ENCODE measurements around the gene ABHD12.

The ABHD12 gene

DNA sequence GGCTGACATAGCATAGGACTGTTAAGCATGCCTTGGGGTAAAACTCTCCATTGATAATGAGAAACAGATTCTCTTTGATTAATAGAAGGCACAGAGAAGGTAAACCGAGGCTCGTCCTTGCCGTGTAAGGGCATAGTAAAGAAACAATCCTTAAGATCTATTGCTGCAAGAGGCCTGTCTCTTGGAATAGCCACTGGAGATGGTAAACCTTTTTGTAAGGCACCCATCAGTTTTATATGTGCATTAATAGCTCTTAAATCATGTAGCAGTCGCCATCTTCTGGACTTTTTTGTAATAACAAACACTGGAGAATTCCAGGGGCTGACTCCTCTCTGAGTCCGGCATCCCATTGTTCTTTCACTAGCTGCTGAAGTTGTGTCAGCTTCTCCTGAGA is 8.4 kb upstream of the ABHD12 start:
- Histone ChIP-seq H2AK5ac (ENCODE audit: low read depth, low read length) (no peak overlapping the region), H3K79me1 (ENCODE audit: low read depth, low read length) (no peaks in the 10 kb centered on the region), H3K4me3 (ENCODE audit: low read length in 2 of 2) (no peak overlapping the region), H3K9ac (ENCODE audit: low read depth, low read length, poor library complexity) (no peak overlapping the region), H3K4ac (ENCODE audit: low read length) (no peak overlapping the region), H2AFZ (ENCODE audit: low read length) (peak overlapping the region; percentile 54), H4K91ac (ENCODE audit: low read depth, low read length, poor library complexity) (no peak overlapping the region), H2BK5ac (ENCODE audit: low read length) (no peak overlapping the region), H3K14ac (ENCODE audit: low read length) (no peak overlapping the region), H3K27ac (replicated peaks; ENCODE audit: low read length) (no peak overlapping the region), H3K4me2 (ENCODE audit: insufficient read depth, low read length, poor library complexity, severe bottlenecking) (no peak overlapping the region), H2BK12ac (ENCODE audit: low read length) (no peak overlapping the region), H3K18ac (ENCODE audit: low read length) (no peak overlapping the region), H3K36me3 (replicated peaks in 1 of 2; ENCODE audit: control insufficient read depth in 2 of 2, insufficient read depth in 2 of 2, low read length in 2 of 2) (no peaks in the 10 kb centered on the region), H4K8ac (ENCODE audit: low read depth, low read length) (no peak overlapping the region), H3K4me1 (ENCODE audit: control insufficient read depth in 2 of 2, insufficient read depth in 1 of 2, low read depth in 1 of 2, low read length in 2 of 2) (peaks cover 0 to 3% of the 10 kb centered on the region in 2 donors), H3K9me3 (replicated peaks in 1 of 2; ENCODE audit: control insufficient read depth in 2 of 2, insufficient read depth in 1 of 2, low read depth in 1 of 2, low read length in 2 of 2) (peaks cover 3 to 18% of the 10 kb centered on the region in 2 donors), H2BK15ac (ENCODE audit: low read length) (no peak overlapping the region), H3K23ac (ENCODE audit: low read depth, low read length, poor library complexity) (no peak overlapping the region), H3K27me3 (ENCODE audit: control insufficient read depth in 3 of 3, insufficient read depth in 3 of 3, low read depth in 1 of 3, low read length in 3 of 3) (no peaks in the 10 kb centered on the region), H2BK120ac (ENCODE audit: low read depth, low read length) (no peak overlapping the region)
- peak; percentile 48 for DNase-seq (ENCODE audit: low spot score)
- no CpG with 5 or more reads among the region's 5 CpGs for WGBS, 2 donors (ENCODE audit: extremely low coverage in 2 of 2, insufficient read length in 2 of 2, insufficient replicate concordance in 1 of 2)

GRCh38 chr20:25398376-25399036 is 7.9 kb upstream of the ABHD12 start:
- Histone ChIP-seq H3K27ac (replicated peaks; ENCODE audit: low read length) (no peak overlapping the region), H3K4me3 (ENCODE audit: low read length in 2 of 2) (no peak overlapping the region), H3K4me1 (ENCODE audit: control insufficient read depth in 2 of 2, insufficient read depth in 1 of 2, low read depth in 1 of 2, low read length in 2 of 2) (peaks cover 0 to 5% of the 10 kb centered on the region in 2 donors), H4K91ac (ENCODE audit: low read depth, low read length, poor library complexity) (no peak overlapping the region), H2BK12ac (ENCODE audit: low read length) (no peak overlapping the region), H2AFZ (ENCODE audit: low read length) (peak overlapping the region; percentile 54), H3K18ac (ENCODE audit: low read length) (no peak overlapping the region), H2BK5ac (ENCODE audit: low read length) (no peak overlapping the region), H3K14ac (ENCODE audit: low read length) (no peak overlapping the region), H2BK120ac (ENCODE audit: low read depth, low read length) (no peak overlapping the region), H3K4me2 (ENCODE audit: insufficient read depth, low read length, poor library complexity, severe bottlenecking) (no peak overlapping the region), H3K36me3 (replicated peaks in 1 of 2; ENCODE audit: control insufficient read depth in 2 of 2, insufficient read depth in 2 of 2, low read length in 2 of 2) (no peaks in the 10 kb centered on the region), H4K8ac (ENCODE audit: low read depth, low read length) (no peak overlapping the region), H3K79me1 (ENCODE audit: low read depth, low read length) (no peaks in the 10 kb centered on the region), H3K9me3 (replicated peaks in 1 of 2; ENCODE audit: control insufficient read depth in 2 of 2, insufficient read depth in 1 of 2, low read depth in 1 of 2, low read length in 2 of 2) (peaks cover 3 to 18% of the 10 kb centered on the region in 2 donors), H3K9ac (ENCODE audit: low read depth, low read length, poor library complexity) (no peak overlapping the region), H3K4ac (ENCODE audit: low read length) (no peak overlapping the region), H3K27me3 (ENCODE audit: control insufficient read depth in 3 of 3, insufficient read depth in 3 of 3, low read depth in 1 of 3, low read length in 3 of 3) (no peaks in the 10 kb centered on the region), H2BK15ac (ENCODE audit: low read length) (no peak overlapping the region), H2AK5ac (ENCODE audit: low read depth, low read length) (no peak overlapping the region), H3K23ac (ENCODE audit: low read depth, low read length, poor library complexity) (no peak overlapping the region)
- no CpG with 5 or more reads among the region's 4 CpGs for WGBS, 2 donors (ENCODE audit: extremely low coverage in 2 of 2, insufficient read length in 2 of 2, insufficient replicate concordance in 1 of 2)
- no peak for DNase-seq (ENCODE audit: low spot score)

- H2BK15ac ChIP-seq (ENCODE audit: low read length), result no peak overlapping the region
- no peak for DNase-seq (ENCODE audit: low spot score)
- no peaks in the 10 kb centered on the region for H3K36me3 ChIP-seq (replicated peaks in 1 of 2; ENCODE audit: control insufficient read depth in 2 of 2, insufficient read depth in 2 of 2, low read length in 2 of 2)
- H4K8ac ChIP-seq (ENCODE audit: low read depth, low read length), result no peak overlapping the region
- no peak overlapping the region for H3K27ac ChIP-seq (replicated peaks; ENCODE audit: low read length)
- no peak overlapping the region for H2AFZ ChIP-seq (ENCODE audit: low read length)
- no peak overlapping the region for H2BK120ac ChIP-seq (ENCODE audit: low read depth, low read length)
- no peaks in the 10 kb centered on the region for H3K27me3 ChIP-seq (ENCODE audit: control insufficient read depth in 3 of 3, insufficient read depth in 3 of 3, low read depth in 1 of 3, low read length in 3 of 3)
- WGBS, 2 donors (ENCODE audit: extremely low coverage in 2 of 2, insufficient read length in 2 of 2, insufficient replicate concordance in 1 of 2), result no CpG with 5 or more reads among the region's 1 CpG
- H2BK12ac ChIP-seq (ENCODE audit: low read length), result no peak overlapping the region
- H3K9ac ChIP-seq (ENCODE audit: low read depth, low read length, poor library complexity), result no peak overlapping the region
- no peak overlapping the region for H3K4me3 ChIP-seq (ENCODE audit: low read length in 2 of 2)
- H2BK5ac ChIP-seq (ENCODE audit: low read length), result no peak overlapping the region
- peaks cover 0 to 5% of the 10 kb centered on the region in 2 donors for H3K4me1 ChIP-seq (ENCODE audit: control insufficient read depth in 2 of 2, insufficient read depth in 1 of 2, low read depth in 1 of 2, low read length in 2 of 2)
- no peaks in the 10 kb centered on the region for H3K79me1 ChIP-seq (ENCODE audit: low read depth, low read length)
- H3K9me3 ChIP-seq (replicated peaks in 1 of 2; ENCODE audit: control insufficient read depth in 2 of 2, insufficient read depth in 1 of 2, low read depth in 1 of 2, low read length in 2 of 2), result peaks cover 0 to 11% of the 10 kb centered on the region in 2 donors
- H2AK5ac ChIP-seq (ENCODE audit: low read depth, low read length), result no peak overlapping the region
- no peak overlapping the region for H3K18ac ChIP-seq (ENCODE audit: low read length)
- H4K91ac ChIP-seq (ENCODE audit: low read depth, low read length, poor library complexity), result no peak overlapping the region
- no peak overlapping the region for H3K4me2 ChIP-seq (ENCODE audit: insufficient read depth, low read length, poor library complexity, severe bottlenecking)
- H3K23ac ChIP-seq (ENCODE audit: low read depth, low read length, poor library complexity), result no peak overlapping the region
- no peak overlapping the region for H3K14ac ChIP-seq (ENCODE audit: low read length)
- H3K4ac ChIP-seq (ENCODE audit: low read length), result no peak overlapping the region
Measured at GRCh38 chr20:25397821-25398220, 7.2 kb upstream of the ABHD12 start.

- Histone ChIP-seq H3K23ac (ENCODE audit: low read depth, low read length, poor library complexity) (no peak overlapping the region), H3K9me3 (replicated peaks in 1 of 2; ENCODE audit: control insufficient read depth in 2 of 2, insufficient read depth in 1 of 2, low read depth in 1 of 2, low read length in 2 of 2) (peaks cover 0 to 4% of the 10 kb centered on the region in 2 donors), H3K4me3 (ENCODE audit: low read length in 2 of 2) (no peak overlapping the region), H2AK5ac (ENCODE audit: low read depth, low read length) (no peak overlapping the region), H3K9ac (ENCODE audit: low read depth, low read length, poor library complexity) (no peak overlapping the region), H3K4ac (ENCODE audit: low read length) (no peak overlapping the region), H2AFZ (ENCODE audit: low read length) (no peak overlapping the region), H3K79me1 (ENCODE audit: low read depth, low read length) (no peaks in the 10 kb centered on the region), H2BK15ac (ENCODE audit: low read length) (no peak overlapping the region), H4K91ac (ENCODE audit: low read depth, low read length, poor library complexity) (no peak overlapping the region), H2BK120ac (ENCODE audit: low read depth, low read length) (no peak overlapping the region), H3K18ac (ENCODE audit: low read length) (no peak overlapping the region), H3K27ac (replicated peaks; ENCODE audit: low read length) (no peak overlapping the region), H2BK12ac (ENCODE audit: low read length) (no peak overlapping the region), H3K36me3 (replicated peaks in 1 of 2; ENCODE audit: control insufficient read depth in 2 of 2, insufficient read depth in 2 of 2, low read length in 2 of 2) (no peaks in the 10 kb centered on the region), H3K27me3 (ENCODE audit: control insufficient read depth in 3 of 3, insufficient read depth in 3 of 3, low read depth in 1 of 3, low read length in 3 of 3) (no peaks in the 10 kb centered on the region), H3K14ac (ENCODE audit: low read length) (no peak overlapping the region), H2BK5ac (ENCODE audit: low read length) (no peak overlapping the region), H3K4me2 (ENCODE audit: insufficient read depth, low read length, poor library complexity, severe bottlenecking) (no peak overlapping the region), H3K4me1 (ENCODE audit: control insufficient read depth in 2 of 2, insufficient read depth in 1 of 2, low read depth in 1 of 2, low read length in 2 of 2) (peaks cover 0 to 5% of the 10 kb centered on the region in 2 donors), H4K8ac (ENCODE audit: low read depth, low read length) (no peak overlapping the region)
- no CpG with 5 or more reads among the region's 6 CpGs for WGBS, 2 donors (ENCODE audit: extremely low coverage in 2 of 2, insufficient read length in 2 of 2, insufficient replicate concordance in 1 of 2)
- no peak for DNase-seq (ENCODE audit: low spot score)
Measured at GRCh38 chr20:25397096-25397495, 6.5 kb upstream of the ABHD12 start.
